ENCODE results near the gene TBC1D7. TPM values are rescaled to one million over a fixed set of nuclear protein-coding genes. Genes with fewer than 3 reads are reported as not detected.

The TBC1D7 gene
- total and polyA plus RNA-seq, 2 of the 4 experiments (the other 2 are of a cell fraction): 14.3 to 22.6 TPM

- ChIA-PET POLR2A (ENCODE audit: unreplicated experiment) (no interaction called here), CTCF (no interaction called here)
- DNase-seq: peak; percentile 34
- no peak overlapping the region for H3K14ac ChIP-seq (replicated peaks; ENCODE audit: low read depth, low read length)
- WGBS, 2 experiments (ENCODE audit: extremely low coverage in 2 of 2, insufficient read length in 1 of 2): 100% methylated on average over 1 of the region's 7 CpGs; no CpG with 5 or more reads in 1 of the 2 experiments
- no peak overlapping the region for H3K18ac ChIP-seq (ENCODE audit: low read depth, low read length)
- H3K79me1 ChIP-seq (ENCODE audit: low read depth in 1 of 2, low read length in 2 of 2): 0 out of 4 replicates have a peak, but pooled peaks cover 0 to 3% of the 10 kb centered on the region in 2 experiments
- H3K27me3 ChIP-seq (ENCODE audit: control insufficient read depth, insufficient read depth, low read length): no peaks in the 10 kb centered on the region
- no peak for ATAC-seq (ENCODE audit: low read depth)
- no peak overlapping the region for H3K4me2 ChIP-seq (ENCODE audit: low read depth, low read length)
- no peak overlapping the region for H3K23ac ChIP-seq (ENCODE audit: low read depth, low read length)
- in situ Hi-C loops (cut with MboI; ENCODE audit: low sequenced_read_pairs) (no loop called here), intact Hi-C loops (cut with micrococcal nuclease) (no loop called here), dilution Hi-C loops (cut with HindIII; ENCODE audit: low sequenced_read_pairs, unreplicated experiment) (no loop called here)
- no peak overlapping the region for H2BK5ac ChIP-seq (ENCODE audit: low read depth, low read length, poor library complexity, severe bottlenecking)
- H2AK5ac ChIP-seq (ENCODE audit: low read depth, low read length): no peak overlapping the region
- no peak overlapping the region for H2BK15ac ChIP-seq (ENCODE audit: low read depth, low read length)
- H2AFZ ChIP-seq (replicated peaks; ENCODE audit: low read length, poor library complexity): no peak overlapping the region
- H4K8ac ChIP-seq (ENCODE audit: low read depth in 2 of 2, low read length in 2 of 2): no peak overlapping the region
- H3K4me3 ChIP-seq (ENCODE audit: insufficient read depth, low read depth, low read length): no peak overlapping the region
- no peak overlapping the region for H3K56ac ChIP-seq (ENCODE audit: extremely low read depth, insufficient read depth, low read length)
- no peak overlapping the region for H2BK20ac ChIP-seq (ENCODE audit: low read depth, low read length)
- H3K9ac ChIP-seq (ENCODE audit: low read depth, low read length): no peak overlapping the region
- H3K9me3 ChIP-seq (ENCODE audit: control insufficient read depth, insufficient read depth, low read length): no peaks in the 10 kb centered on the region
- no peak overlapping the region for H4K91ac ChIP-seq (ENCODE audit: insufficient read depth, low read depth, low read length)
- peaks cover 16% of the 10 kb centered on the region for H3K36me3 ChIP-seq (ENCODE audit: control insufficient read depth, insufficient read depth, low read length)
- H3K4ac ChIP-seq (ENCODE audit: low read depth, low read length): no peak overlapping the region
- no peaks in the 10 kb centered on the region for H4K20me1 ChIP-seq (ENCODE audit: insufficient read depth, low read length)
- no TSS peak for BruUV-seq (replicated peaks)
- no peak overlapping the region for H2AK9ac ChIP-seq (replicated peaks; ENCODE audit: low read depth, low read length, poor library complexity)
- H3K27ac ChIP-seq (ENCODE audit: insufficient read depth, low read length): no peak overlapping the region
- H3K9me1 ChIP-seq (ENCODE audit: insufficient read depth, low read length): peaks cover under 1% of the 10 kb centered on the region
- H4K5ac ChIP-seq (ENCODE audit: low read depth, low read length): no peak overlapping the region
- no peak overlapping the region for H2BK120ac ChIP-seq (ENCODE audit: low read depth, low read length)
- no peak for TF ChIP-seq ELK1 (IDR thresholded peaks at IDR 0.05; ENCODE audit: borderline replicate concordance, low read depth, low read length)
- 0 out of 2 replicates have a peak, but pooled peaks have one; percentile 31 for TF ChIP-seq CEBPB (IDR thresholded peaks at IDR 0.05; ENCODE audit: low read depth, low read length)
- peaks cover 6% of the 10 kb centered on the region for H3K4me1 ChIP-seq (ENCODE audit: control insufficient read depth, insufficient read depth, low read length)
Observed at GRCh38 chr6:13307508-13307995, 20.8 kb downstream of the TBC1D7 start.
